ENCODE results near the gene ATL3. TPM values are rescaled to one million over a fixed set of nuclear protein-coding genes. Genes with fewer than 3 reads are reported as not detected.

The ATL3 gene
- total RNA-seq, 4 donors from 2014 or later, result 81.4 to 102 (median 92.9) TPM

DNA sequence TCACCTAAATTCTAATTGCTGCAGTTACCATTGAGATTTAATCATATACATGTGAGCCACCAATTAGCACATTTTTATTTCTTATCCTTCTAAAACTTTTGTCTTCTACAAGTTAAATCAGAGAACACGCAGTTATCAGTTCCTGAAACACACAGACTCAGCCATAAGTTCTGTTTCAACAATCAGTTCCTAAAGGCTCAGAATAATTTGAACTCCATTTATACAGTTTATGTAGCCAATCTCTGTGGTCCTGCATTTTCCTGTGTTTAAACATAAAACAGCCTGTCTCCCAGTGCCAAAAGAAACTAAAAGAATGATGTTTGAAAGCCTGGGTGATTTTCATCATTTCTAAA is 59.8 kb downstream of the ATL3 start:
- no peaks in the 10 kb centered on the region for H3K27me3 ChIP-seq
- peak overlapping the region; percentile 86 to 99 (median 91) for H3K27ac ChIP-seq
- peaks cover 0 to 63% (median 37%) of the 10 kb centered on the region in 4 donors for H3K4me1 ChIP-seq
- H3K9me3 ChIP-seq, result no peaks in the 10 kb centered on the region
- H3K4me3 ChIP-seq, result peak overlapping the region; percentile 15 to 69 (median 40)
- 23 to 29% methylated on average over 1 of the region's 1 CpG for whole genome bisulfite sequencing, 2 donors
- no peaks in the 10 kb centered on the region for H3K36me3 ChIP-seq
- TF ChIP-seq, protein P1, sequence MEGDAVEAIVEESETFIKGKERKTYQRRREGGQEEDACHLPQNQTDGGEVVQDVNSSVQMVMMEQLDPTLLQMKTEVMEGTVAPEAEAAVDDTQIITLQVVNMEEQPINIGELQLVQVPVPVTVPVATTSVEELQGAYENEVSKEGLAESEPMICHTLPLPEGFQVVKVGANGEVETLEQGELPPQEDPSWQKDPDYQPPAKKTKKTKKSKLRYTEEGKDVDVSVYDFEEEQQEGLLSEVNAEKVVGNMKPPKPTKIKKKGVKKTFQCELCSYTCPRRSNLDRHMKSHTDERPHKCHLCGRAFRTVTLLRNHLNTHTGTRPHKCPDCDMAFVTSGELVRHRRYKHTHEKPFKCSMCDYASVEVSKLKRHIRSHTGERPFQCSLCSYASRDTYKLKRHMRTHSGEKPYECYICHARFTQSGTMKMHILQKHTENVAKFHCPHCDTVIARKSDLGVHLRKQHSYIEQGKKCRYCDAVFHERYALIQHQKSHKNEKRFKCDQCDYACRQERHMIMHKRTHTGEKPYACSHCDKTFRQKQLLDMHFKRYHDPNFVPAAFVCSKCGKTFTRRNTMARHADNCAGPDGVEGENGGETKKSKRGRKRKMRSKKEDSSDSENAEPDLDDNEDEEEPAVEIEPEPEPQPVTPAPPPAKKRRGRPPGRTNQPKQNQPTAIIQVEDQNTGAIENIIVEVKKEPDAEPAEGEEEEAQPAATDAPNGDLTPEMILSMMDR (IDR thresholded peaks at IDR 0.05), result no peak
- TF ChIP-seq EP300 (IDR thresholded peaks at IDR 0.05), result no peak
- no peak for TF ChIP-seq POLR2A (IDR thresholded peaks at IDR 0.05)
- no peak for DNase-seq (ENCODE audit: low spot score in 2 of 2)

DNA sequence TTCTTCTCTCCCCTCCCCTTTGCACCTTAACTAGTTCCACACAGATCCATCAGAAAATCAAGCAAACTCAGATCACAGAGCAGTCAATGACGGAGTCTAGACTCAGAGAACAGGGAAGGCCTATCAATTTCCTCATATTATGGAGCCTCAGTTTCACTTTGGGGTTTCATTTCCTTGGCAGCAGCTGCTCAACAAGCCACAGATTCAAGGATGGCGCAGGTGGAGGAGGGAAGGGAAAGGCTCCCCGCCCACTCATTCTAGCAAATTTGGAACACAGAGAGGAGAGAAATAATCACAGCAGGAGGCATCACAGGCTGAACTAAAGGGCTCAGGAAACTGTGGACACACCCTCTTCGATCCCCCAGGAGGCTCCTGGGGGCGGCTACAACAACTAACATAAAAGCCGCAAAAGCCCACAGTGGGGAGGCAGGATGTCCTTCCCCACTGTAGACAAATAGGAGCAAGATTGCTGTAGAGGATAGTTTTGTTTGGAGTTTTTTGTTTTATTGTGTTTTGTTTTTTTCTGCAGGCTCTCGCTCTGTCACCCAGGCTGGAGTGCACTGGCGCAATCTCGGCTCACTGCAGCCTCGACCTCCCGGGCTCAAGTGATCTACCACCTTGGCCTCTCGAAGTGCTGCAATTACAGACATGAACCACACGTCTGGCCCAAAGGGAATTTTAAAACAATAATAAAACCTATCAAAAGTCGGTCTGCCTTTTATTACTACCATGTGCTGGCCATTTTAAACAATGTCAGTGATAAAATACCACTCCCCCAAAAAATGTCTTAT is 60.4 kb downstream of the ATL3 start:
- WGBS, 2 donors, result 14 to 30% methylated on average over 14 of the region's 14 CpGs
- H3K36me3 ChIP-seq, result peaks cover 0 to 4% (median 0%) of the 10 kb centered on the region in 3 donors
- no peaks in the 10 kb centered on the region for H3K27me3 ChIP-seq
- TF ChIP-seq POLR2A (IDR thresholded peaks at IDR 0.05), result peak in 1 of 2 donors; percentile 31
- TF ChIP-seq, protein P1 (IDR thresholded peaks at IDR 0.05), result peak in 2 of 5 experiments; percentile 24 to 46
- peak in 1 of 2 donors; percentile 21 for TF ChIP-seq EP300 (IDR thresholded peaks at IDR 0.05)
- peaks cover 0 to 69% (median 37%) of the 10 kb centered on the region in 4 donors for H3K4me1 ChIP-seq
- no peaks in the 10 kb centered on the region for H3K9me3 ChIP-seq
- peak overlapping the region; percentile 86 to 99 (median 91) for H3K27ac ChIP-seq
- H3K4me3 ChIP-seq, result peak overlapping the region; percentile 13 to 69 (median 16)
- no peak for DNase-seq (ENCODE audit: low spot score in 2 of 2)

DNA sequence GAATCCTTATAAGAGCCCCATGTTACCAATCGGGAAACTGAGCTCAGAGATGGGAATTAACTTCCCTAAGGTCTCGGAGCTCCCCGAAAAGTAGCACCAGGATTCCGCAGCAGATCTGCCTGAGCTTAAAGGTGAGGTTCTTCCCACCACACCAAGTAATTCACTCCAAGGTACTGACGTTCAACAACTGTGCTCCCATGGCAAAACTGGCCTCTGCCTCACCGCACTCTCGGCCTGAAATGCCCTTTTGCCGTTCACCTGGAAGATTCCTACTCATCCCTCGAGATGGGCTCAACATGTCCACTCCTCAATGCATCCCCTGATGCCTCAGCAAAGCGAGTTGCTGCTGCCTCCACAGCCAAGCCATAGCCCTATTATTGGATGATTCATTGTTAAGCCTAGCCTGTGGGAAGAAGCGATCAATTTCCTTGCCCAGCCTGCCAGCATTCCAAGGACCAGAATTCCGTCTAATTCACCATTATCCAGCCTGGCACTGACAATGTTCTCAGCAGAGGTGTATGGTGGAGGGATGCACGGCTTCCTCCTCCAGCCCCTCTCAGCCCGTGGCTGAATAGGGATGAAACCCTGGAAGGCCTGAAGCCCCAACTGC is 61.1 kb downstream of the ATL3 start:
- Histone ChIP-seq H3K27ac (peak overlapping the region; percentile 86 to 99 (median 91)), H3K36me3 (peaks cover 0 to 8% (median 0%) of the 10 kb centered on the region in 3 donors), H3K4me3 (peak overlapping the region in 3 of 4 donors; percentile 13 to 69 (median 17)), H3K9me3 (no peaks in the 10 kb centered on the region), H3K27me3 (no peaks in the 10 kb centered on the region), H3K4me1 (peaks cover 0 to 71% (median 38%) of the 10 kb centered on the region in 4 donors)
- 63 to 64% methylated on average over 14 of the region's 14 CpGs for WGBS, 2 donors
- TF ChIP-seq POLR2A (IDR thresholded peaks at IDR 0.05), result no peak
- TF ChIP-seq, protein P1 (IDR thresholded peaks at IDR 0.05), result no peak
- no peak for TF ChIP-seq EP300 (IDR thresholded peaks at IDR 0.05)
- DNase-seq (ENCODE audit: low spot score in 2 of 2), result no peak

DNA sequence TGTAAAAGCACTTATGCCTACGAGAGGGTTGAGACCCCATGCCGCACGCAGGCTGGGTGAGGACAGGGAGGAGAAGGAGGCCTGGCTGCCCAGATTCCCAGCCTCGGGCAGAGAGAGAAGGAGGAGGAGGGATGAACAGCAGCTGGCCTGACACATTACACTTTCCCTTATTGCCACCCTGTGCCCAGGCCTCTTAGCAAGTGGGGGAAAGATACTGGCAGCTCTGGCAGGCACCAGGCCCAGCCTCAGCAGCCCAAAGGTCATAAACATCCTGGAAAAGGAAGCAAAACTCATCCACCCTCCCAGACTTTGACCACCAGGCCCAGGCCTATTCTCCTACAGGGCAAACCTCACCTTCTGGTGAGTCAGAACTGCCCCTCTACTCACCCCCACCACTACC is 61.6 kb downstream of the ATL3 start:
- H3K4me1 ChIP-seq, result peaks cover 0 to 74% (median 41%) of the 10 kb centered on the region in 4 donors
- DNase-seq (ENCODE audit: low spot score in 2 of 2), result no peak
- TF ChIP-seq, protein P1 (IDR thresholded peaks at IDR 0.05), result no peak
- TF ChIP-seq POLR2A (IDR thresholded peaks at IDR 0.05), result peak in 1 of 2 donors; percentile 36
- no peaks in the 10 kb centered on the region for H3K27me3 ChIP-seq
- WGBS, 2 donors, result 17 to 18% methylated on average over 4 of the region's 4 CpGs
- H3K4me3 ChIP-seq, result peak overlapping the region in 2 of 4 donors; percentile 17 to 69
- peaks cover 0 to 8% (median 0%) of the 10 kb centered on the region in 3 donors for H3K36me3 ChIP-seq
- H3K9me3 ChIP-seq, result no peaks in the 10 kb centered on the region
- H3K27ac ChIP-seq, result peak overlapping the region; percentile 86 to 99 (median 91)

Measured in tibial nerve (tissue), 4 donors.